Measurements from ENCODE around the gene DDX41. TPM values are rescaled to one million over a fixed set of nuclear protein-coding genes. Genes with fewer than 3 reads are reported as not detected.

DDX41 gene
- total and polyA plus RNA-seq, 10 of the 15 experiments (the other 5 are each of a cell fraction or from before 2014, with no cell fraction given), result 32.7 to 215 (median 93.6) TPM

DNA sequence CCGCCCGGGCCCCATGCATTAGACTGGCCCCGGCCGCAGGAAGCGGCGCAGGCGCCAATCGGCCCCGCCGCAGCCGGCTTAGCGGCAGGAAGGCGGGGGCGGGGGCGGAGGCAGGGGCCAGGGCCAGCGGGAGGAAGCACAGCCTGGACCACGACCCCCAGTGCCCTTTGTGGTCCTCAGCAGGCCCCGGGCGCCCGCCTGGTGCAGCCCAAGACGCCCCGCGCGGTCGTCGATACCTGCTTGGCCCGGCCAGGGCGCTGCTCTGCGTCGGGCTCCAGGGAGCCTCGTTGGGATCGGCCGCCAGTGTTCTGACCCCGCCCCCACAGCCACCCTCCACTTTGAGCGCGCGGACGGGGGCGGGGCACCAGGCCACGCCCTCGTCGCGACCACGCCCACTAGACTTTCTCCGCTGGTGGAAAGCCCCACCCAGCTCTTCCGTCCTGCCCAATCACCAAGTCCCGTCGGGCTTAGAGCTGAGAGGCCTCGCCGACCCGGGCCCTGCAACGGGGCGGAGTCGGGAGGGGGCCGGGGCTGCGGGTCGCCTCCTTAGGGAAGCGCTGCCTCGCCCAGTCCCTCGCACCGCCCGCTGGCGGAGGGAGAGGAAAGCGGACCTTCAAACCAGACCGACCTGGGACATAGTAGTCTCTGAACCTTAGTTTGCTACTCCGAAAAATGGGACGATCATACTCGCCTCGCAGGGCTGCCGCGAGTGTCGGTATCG, 19.3 kb downstream of the DDX41 start, which contains the start of gene PDLIM7 (continued):
- no peak for TF ChIP-seq RELA (IDR thresholded peaks at IDR 0.05; ENCODE audit: borderline replicate concordance, partially characterized antibody)
- TF ChIP-seq POLR2AphosphoS2 (IDR thresholded peaks at IDR 0.05; ENCODE audit: low read depth, low read length), result peak; percentile 85; the same call in 1 of the 2 replicates
- no peak for TF ChIP-seq EZH2 (IDR thresholded peaks at IDR 0.05; ENCODE audit: borderline replicate concordance, control insufficient read depth, low read depth, low read length)
- TF ChIP-seq MEF2B (IDR thresholded peaks at IDR 0.05; ENCODE audit: partially characterized antibody, poor library complexity, severe bottlenecking), result no peak
- TF ChIP-seq TCF12 (IDR thresholded peaks at IDR 0.05; ENCODE audit: low read depth, low read length), result peak; percentile 32; the same call in 1 of the 2 replicates
- TF ChIP-seq EGR1 (IDR thresholded peaks at IDR 0.05; ENCODE audit: borderline replicate concordance in 1 of 2, low read depth in 2 of 2, low read length in 2 of 2), result peak in 1 of 2 experiments; percentile 95; a peak in 2 of 3 replicates
- no peak; the same call in 1 of the 2 replicates for TF ChIP-seq HCFC1 (IDR thresholded peaks at IDR 0.05; ENCODE audit: low read length)
- TF ChIP-seq, protein P1, sequence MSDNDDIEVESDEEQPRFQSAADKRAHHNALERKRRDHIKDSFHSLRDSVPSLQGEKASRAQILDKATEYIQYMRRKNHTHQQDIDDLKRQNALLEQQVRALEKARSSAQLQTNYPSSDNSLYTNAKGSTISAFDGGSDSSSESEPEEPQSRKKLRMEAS (IDR thresholded peaks at IDR 0.05; ENCODE audit: low read depth, low read length), result no peak
- TF ChIP-seq DPF2 (IDR thresholded peaks at IDR 0.05), result peak; percentile 90
- TF ChIP-seq SMAD5 (IDR thresholded peaks at IDR 0.05; ENCODE audit: low read depth), result peak; percentile 73; the same call in 1 of the 2 replicates
- no peak for TF ChIP-seq HDAC6 (IDR thresholded peaks at IDR 0.05; ENCODE audit: unreplicated experiment)
- no peak for TF ChIP-seq SRF (IDR thresholded peaks at IDR 0.05; ENCODE audit: low read depth in 2 of 2, low read length in 2 of 2)
- TF ChIP-seq IRF4 (IDR thresholded peaks at IDR 0.05; ENCODE audit: low read depth, low read length), result no peak
- no peak for TF ChIP-seq CEBPB (IDR thresholded peaks at IDR 0.05; ENCODE audit: borderline replicate concordance in 1 of 2, low read depth in 2 of 2, low read length in 2 of 2)
- TF ChIP-seq CBX3 (IDR thresholded peaks at IDR 0.05; ENCODE audit: borderline replicate concordance, low read depth), result no peak
- TF ChIP-seq, protein P2, sequence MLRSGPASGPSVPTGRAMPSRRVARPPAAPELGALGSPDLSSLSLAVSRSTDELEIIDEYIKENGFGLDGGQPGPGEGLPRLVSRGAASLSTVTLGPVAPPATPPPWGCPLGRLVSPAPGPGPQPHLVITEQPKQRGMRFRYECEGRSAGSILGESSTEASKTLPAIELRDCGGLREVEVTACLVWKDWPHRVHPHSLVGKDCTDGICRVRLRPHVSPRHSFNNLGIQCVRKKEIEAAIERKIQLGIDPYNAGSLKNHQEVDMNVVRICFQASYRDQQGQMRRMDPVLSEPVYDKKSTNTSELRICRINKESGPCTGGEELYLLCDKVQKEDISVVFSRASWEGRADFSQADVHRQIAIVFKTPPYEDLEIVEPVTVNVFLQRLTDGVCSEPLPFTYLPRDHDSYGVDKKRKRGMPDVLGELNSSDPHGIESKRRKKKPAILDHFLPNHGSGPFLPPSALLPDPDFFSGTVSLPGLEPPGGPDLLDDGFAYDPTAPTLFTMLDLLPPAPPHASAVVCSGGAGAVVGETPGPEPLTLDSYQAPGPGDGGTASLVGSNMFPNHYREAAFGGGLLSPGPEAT (IDR thresholded peaks at IDR 0.05; ENCODE audit: low read depth), result peak; percentile 26; the same call in 1 of the 2 replicates
- TF ChIP-seq, protein P3, sequence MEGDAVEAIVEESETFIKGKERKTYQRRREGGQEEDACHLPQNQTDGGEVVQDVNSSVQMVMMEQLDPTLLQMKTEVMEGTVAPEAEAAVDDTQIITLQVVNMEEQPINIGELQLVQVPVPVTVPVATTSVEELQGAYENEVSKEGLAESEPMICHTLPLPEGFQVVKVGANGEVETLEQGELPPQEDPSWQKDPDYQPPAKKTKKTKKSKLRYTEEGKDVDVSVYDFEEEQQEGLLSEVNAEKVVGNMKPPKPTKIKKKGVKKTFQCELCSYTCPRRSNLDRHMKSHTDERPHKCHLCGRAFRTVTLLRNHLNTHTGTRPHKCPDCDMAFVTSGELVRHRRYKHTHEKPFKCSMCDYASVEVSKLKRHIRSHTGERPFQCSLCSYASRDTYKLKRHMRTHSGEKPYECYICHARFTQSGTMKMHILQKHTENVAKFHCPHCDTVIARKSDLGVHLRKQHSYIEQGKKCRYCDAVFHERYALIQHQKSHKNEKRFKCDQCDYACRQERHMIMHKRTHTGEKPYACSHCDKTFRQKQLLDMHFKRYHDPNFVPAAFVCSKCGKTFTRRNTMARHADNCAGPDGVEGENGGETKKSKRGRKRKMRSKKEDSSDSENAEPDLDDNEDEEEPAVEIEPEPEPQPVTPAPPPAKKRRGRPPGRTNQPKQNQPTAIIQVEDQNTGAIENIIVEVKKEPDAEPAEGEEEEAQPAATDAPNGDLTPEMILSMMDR (IDR thresholded peaks at IDR 0.05 in 2 of 3, conservative IDR thresholded peaks at IDR 0.05 in 1 of 3; ENCODE audit: control insufficient read depth in 2 of 3, extremely low read depth in 1 of 3, insufficient read depth in 1 of 3, low read depth in 3 of 3, low read length in 3 of 3), result 0 out of 6 replicates have a peak, but pooled peaks of 1 of the 3 experiments have one; percentile 0
- TF ChIP-seq BCL11A (IDR thresholded peaks at IDR 0.05; ENCODE audit: low read depth, low read length), result no peak
- no peak for TF ChIP-seq ZNF622 (IDR thresholded peaks at IDR 0.05)
- no peak for TF ChIP-seq SREBF1 (IDR thresholded peaks at IDR 0.05; ENCODE audit: low read length)
- no peak for TF ChIP-seq TARDBP (IDR thresholded peaks at IDR 0.05; ENCODE audit: borderline replicate concordance)
- TF ChIP-seq BRCA1 (IDR thresholded peaks at IDR 0.05; ENCODE audit: low read depth, low read length), result no peak
- no peak for TF ChIP-seq ZBED1 (IDR thresholded peaks at IDR 0.05; ENCODE audit: borderline replicate concordance)
- TF ChIP-seq, protein P4, sequence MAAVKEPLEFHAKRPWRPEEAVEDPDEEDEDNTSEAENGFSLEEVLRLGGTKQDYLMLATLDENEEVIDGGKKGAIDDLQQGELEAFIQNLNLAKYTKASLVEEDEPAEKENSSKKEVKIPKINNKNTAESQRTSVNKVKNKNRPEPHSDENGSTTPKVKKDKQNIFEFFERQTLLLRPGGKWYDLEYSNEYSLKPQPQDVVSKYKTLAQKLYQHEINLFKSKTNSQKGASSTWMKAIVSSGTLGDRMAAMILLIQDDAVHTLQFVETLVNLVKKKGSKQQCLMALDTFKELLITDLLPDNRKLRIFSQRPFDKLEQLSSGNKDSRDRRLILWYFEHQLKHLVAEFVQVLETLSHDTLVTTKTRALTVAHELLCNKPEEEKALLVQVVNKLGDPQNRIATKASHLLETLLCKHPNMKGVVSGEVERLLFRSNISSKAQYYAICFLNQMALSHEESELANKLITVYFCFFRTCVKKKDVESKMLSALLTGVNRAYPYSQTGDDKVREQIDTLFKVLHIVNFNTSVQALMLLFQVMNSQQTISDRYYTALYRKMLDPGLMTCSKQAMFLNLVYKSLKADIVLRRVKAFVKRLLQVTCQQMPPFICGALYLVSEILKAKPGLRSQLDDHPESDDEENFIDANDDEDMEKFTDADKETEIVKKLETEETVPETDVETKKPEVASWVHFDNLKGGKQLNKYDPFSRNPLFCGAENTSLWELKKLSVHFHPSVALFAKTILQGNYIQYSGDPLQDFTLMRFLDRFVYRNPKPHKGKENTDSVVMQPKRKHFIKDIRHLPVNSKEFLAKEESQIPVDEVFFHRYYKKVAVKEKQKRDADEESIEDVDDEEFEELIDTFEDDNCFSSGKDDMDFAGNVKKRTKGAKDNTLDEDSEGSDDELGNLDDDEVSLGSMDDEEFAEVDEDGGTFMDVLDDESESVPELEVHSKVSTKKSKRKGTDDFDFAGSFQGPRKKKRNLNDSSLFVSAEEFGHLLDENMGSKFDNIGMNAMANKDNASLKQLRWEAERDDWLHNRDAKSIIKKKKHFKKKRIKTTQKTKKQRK (IDR thresholded peaks at IDR 0.05; ENCODE audit: low read depth, low read length), result no peak

Measured in GM12878 (cell line).